NB4 (cell line): ENCODE measurements around the gene SPAG17.

Experiments
- POLR2A ChIP-seq: IDR thresholded peaks from 2 replicates; pipeline ENCODE4 v1.6.1; 2011; ENCODE audit warnings: mild to moderate bottlenecking; ENCODE audit not compliant: insufficient read length; ENCODE audit errors: extremely low read depth
- TF ChIP-seq, protein P1 (sequence below): IDR thresholded peaks from one replicate; pipeline ENCODE4 v1.5.1; 2012; ENCODE audit warnings: low read depth, low read length
- TF ChIP-seq, protein P2 (sequence below): IDR thresholded peaks from 2 replicates; pipeline ENCODE4 v1.6.1; 2011; ENCODE audit warnings: low read depth, low read length

DNA sequence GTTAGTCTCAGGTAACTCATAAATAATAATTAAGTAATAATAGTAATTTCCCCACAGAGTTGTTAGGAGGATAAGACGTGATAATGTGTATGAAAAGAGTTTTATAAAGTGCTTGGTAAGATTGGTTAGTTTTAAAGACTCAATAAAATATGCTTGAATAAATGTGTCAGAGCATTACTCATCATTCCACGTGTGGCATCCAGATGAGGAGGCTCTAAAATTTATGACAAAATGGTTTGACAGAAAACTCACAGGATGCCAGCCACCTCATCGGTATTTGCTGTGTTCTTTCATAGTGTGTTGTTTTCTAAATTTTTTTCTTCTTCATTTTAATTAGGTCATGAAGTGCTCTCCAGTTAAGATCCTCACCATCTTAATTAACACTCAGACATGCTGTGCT, 19.1 kb upstream of the SPAG17 start:
- TF ChIP-seq POLR2A = no peak
- TF ChIP-seq, protein P1, sequence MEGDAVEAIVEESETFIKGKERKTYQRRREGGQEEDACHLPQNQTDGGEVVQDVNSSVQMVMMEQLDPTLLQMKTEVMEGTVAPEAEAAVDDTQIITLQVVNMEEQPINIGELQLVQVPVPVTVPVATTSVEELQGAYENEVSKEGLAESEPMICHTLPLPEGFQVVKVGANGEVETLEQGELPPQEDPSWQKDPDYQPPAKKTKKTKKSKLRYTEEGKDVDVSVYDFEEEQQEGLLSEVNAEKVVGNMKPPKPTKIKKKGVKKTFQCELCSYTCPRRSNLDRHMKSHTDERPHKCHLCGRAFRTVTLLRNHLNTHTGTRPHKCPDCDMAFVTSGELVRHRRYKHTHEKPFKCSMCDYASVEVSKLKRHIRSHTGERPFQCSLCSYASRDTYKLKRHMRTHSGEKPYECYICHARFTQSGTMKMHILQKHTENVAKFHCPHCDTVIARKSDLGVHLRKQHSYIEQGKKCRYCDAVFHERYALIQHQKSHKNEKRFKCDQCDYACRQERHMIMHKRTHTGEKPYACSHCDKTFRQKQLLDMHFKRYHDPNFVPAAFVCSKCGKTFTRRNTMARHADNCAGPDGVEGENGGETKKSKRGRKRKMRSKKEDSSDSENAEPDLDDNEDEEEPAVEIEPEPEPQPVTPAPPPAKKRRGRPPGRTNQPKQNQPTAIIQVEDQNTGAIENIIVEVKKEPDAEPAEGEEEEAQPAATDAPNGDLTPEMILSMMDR = no peak
- TF ChIP-seq, protein P2, sequence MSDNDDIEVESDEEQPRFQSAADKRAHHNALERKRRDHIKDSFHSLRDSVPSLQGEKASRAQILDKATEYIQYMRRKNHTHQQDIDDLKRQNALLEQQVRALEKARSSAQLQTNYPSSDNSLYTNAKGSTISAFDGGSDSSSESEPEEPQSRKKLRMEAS = no peak
